ENCODE data around the gene MPV17. TPM values are rescaled to one million over a fixed set of nuclear protein-coding genes. Genes with fewer than 3 reads are reported as not detected.

Gene MPV17
- total and polyA plus RNA-seq, 9 of the 15 experiments (the other 6 are each of a cell fraction or from before 2014, with no cell fraction given): 54.7 to 140 (median 70.2) TPM

DNA sequence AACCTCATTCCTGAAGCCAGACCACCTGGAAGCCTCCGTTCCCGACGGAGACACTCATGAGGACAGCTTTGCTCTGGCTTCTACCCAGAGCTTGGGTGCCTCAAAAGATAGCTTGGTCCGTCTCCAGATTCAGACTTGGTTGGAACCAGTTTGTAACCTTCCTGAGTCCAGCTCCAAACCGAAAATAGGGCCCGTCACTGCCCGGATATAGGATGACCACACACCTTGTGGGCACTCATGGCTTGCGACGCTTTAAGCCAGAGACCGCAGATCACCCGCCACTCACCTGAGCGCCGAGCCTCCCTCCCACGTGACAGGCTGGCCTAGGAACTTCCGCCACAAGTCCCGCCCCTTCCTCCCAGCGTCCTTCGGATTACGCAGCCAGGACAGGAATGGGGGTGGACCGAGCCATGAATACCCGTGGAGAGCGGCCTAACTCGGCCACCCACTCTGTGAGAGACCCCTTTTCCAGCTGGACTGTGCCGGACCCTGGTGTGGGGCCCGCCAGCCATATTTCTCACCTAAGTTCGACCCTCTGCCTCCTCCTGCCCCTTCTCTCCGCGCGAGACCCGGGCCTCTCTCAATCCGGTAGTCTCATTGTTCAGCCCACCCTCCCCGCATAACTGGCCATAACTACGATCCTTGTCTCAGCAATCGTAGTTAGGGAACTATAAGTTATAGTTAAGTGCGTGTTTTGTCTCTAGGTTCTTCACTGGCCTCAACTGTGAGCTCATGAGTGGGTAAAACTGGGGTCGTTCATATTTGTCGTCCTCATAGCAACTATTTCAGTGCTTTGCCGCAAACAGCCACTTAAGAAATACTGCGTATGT, at the start of gene MPV17 (continued):
- TF ChIP-seq ZNF655 (CRISPR knock-in tag; IDR thresholded peaks at IDR 0.05): no peak
- TF ChIP-seq NONO (IDR thresholded peaks at IDR 0.05; ENCODE audit: low read depth in 2 of 2, low read length in 1 of 2): 0 out of 4 replicates have a peak, but pooled peaks of 1 of the 2 experiments have one; percentile 40
- no peak for TF ChIP-seq STAT5A (IDR thresholded peaks at IDR 0.05; ENCODE audit: borderline replicate concordance, low read length)
- TF ChIP-seq, protein P1, sequence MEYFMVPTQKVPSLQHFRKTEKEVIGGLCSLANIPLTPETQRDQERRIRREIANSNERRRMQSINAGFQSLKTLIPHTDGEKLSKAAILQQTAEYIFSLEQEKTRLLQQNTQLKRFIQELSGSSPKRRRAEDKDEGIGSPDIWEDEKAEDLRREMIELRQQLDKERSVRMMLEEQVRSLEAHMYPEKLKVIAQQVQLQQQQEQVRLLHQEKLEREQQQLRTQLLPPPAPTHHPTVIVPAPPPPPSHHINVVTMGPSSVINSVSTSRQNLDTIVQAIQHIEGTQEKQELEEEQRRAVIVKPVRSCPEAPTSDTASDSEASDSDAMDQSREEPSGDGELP (CRISPR knock-in tag; IDR thresholded peaks at IDR 0.05; ENCODE audit: borderline replicate concordance): peak; percentile 90
- TF ChIP-seq ZNF274 (IDR thresholded peaks at IDR 0.05; ENCODE audit: borderline replicate concordance, low read depth, low read length): no peak
- TF ChIP-seq HMGN3 (IDR thresholded peaks at IDR 0.05; ENCODE audit: borderline replicate concordance, extremely low read depth, insufficient read length, low read depth, low read length): no peak
- TF ChIP-seq, protein P2, sequence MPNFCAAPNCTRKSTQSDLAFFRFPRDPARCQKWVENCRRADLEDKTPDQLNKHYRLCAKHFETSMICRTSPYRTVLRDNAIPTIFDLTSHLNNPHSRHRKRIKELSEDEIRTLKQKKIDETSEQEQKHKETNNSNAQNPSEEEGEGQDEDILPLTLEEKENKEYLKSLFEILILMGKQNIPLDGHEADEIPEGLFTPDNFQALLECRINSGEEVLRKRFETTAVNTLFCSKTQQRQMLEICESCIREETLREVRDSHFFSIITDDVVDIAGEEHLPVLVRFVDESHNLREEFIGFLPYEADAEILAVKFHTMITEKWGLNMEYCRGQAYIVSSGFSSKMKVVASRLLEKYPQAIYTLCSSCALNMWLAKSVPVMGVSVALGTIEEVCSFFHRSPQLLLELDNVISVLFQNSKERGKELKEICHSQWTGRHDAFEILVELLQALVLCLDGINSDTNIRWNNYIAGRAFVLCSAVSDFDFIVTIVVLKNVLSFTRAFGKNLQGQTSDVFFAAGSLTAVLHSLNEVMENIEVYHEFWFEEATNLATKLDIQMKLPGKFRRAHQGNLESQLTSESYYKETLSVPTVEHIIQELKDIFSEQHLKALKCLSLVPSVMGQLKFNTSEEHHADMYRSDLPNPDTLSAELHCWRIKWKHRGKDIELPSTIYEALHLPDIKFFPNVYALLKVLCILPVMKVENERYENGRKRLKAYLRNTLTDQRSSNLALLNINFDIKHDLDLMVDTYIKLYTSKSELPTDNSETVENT (CRISPR knock-in tag; IDR thresholded peaks at IDR 0.05): peak; percentile 68; the same call in 1 of the 2 replicates
- TF ChIP-seq SUPT5H (IDR thresholded peaks at IDR 0.05): peak; percentile 98
- no peak for TF ChIP-seq NFATC3 (IDR thresholded peaks at IDR 0.05)
- TF ChIP-seq, protein P3, sequence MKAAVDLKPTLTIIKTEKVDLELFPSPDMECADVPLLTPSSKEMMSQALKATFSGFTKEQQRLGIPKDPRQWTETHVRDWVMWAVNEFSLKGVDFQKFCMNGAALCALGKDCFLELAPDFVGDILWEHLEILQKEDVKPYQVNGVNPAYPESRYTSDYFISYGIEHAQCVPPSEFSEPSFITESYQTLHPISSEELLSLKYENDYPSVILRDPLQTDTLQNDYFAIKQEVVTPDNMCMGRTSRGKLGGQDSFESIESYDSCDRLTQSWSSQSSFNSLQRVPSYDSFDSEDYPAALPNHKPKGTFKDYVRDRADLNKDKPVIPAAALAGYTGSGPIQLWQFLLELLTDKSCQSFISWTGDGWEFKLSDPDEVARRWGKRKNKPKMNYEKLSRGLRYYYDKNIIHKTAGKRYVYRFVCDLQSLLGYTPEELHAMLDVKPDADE (conservative IDR thresholded peaks at IDR 0.05; ENCODE audit: control insufficient read depth, low read depth, low read length): no peak
- TF ChIP-seq RBM34 (IDR thresholded peaks at IDR 0.05; ENCODE audit: borderline replicate concordance, insufficient read depth, low read length): no peak
- TF ChIP-seq NFXL1 (CRISPR knock-in tag; IDR thresholded peaks at IDR 0.05): no peak
- TF ChIP-seq ZNF785 (CRISPR knock-in tag; IDR thresholded peaks at IDR 0.05): no peak
- TF ChIP-seq, protein P4, sequence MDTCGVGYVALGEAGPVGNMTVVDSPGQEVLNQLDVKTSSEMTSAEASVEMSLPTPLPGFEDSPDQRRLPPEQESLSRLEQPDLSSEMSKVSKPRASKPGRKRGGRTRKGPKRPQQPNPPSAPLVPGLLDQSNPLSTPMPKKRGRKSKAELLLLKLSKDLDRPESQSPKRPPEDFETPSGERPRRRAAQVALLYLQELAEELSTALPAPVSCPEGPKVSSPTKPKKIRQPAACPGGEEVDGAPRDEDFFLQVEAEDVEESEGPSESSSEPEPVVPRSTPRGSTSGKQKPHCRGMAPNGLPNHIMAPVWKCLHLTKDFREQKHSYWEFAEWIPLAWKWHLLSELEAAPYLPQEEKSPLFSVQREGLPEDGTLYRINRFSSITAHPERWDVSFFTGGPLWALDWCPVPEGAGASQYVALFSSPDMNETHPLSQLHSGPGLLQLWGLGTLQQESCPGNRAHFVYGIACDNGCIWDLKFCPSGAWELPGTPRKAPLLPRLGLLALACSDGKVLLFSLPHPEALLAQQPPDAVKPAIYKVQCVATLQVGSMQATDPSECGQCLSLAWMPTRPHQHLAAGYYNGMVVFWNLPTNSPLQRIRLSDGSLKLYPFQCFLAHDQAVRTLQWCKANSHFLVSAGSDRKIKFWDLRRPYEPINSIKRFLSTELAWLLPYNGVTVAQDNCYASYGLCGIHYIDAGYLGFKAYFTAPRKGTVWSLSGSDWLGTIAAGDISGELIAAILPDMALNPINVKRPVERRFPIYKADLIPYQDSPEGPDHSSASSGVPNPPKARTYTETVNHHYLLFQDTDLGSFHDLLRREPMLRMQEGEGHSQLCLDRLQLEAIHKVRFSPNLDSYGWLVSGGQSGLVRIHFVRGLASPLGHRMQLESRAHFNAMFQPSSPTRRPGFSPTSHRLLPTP (IDR thresholded peaks at IDR 0.05; ENCODE audit: borderline replicate concordance, extremely low read depth, insufficient read length): no peak
- TF ChIP-seq ZBED1 (IDR thresholded peaks at IDR 0.05): no peak
- peak; percentile 14; the same call in 1 of the 2 replicates for TF ChIP-seq SMARCA4 (IDR thresholded peaks at IDR 0.05)
- TF ChIP-seq, protein P5, sequence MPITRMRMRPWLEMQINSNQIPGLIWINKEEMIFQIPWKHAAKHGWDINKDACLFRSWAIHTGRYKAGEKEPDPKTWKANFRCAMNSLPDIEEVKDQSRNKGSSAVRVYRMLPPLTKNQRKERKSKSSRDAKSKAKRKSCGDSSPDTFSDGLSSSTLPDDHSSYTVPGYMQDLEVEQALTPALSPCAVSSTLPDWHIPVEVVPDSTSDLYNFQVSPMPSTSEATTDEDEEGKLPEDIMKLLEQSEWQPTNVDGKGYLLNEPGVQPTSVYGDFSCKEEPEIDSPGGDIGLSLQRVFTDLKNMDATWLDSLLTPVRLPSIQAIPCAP (CRISPR knock-in tag; IDR thresholded peaks at IDR 0.05; ENCODE audit: borderline replicate concordance): no peak

Measured in K562 (cell line).